HG02870 (cell line): ENCODE data around the gene DDX25.

Experiments used
- ATAC-seq: cut with Tn5 transposase; IDR thresholded peaks from one replicate; pipeline ENCODE4 v1.9.1; 2021; ENCODE audit warnings: mild to moderate bottlenecking, moderate library complexity; ENCODE audit not compliant: unreplicated experiment

DDX25 gene

DNA sequence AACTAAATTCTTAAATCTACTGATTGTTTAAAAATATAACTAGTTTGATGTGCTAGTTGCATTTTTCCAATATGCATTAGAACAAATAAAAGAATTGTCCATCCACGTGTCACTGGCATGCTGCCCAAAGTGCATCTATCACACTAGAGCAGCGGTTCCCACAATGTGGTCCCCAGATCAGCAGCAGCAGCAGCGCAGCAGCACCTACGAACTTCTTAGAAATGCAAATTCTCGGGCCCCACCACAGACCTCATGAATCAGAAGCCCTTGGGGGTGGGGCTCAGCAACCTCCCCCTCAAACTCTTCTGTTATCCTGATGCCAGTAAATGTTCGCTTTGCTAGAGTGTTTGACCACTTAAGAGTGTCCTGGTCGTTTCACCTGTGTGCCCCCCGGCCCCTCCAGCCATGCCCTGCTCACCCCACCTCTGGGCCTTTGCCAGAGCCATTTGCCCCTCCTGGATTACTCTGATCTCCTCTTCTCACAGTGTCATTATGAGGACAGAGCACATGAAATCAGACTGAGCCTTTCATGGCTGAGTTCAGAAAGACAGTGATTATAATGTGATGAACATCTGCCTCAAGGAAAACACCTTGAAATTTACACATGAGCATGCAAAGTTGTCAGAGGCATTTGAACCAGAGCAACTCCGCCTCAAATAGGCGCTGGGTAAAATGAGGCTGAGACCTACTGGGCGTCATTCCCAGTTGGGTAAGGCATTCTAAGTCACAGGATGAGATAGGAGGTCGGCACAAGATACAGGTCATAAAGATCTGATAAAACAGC is 28.9 kb downstream of the DDX25 start:
- no peak for ATAC-seq

DNA sequence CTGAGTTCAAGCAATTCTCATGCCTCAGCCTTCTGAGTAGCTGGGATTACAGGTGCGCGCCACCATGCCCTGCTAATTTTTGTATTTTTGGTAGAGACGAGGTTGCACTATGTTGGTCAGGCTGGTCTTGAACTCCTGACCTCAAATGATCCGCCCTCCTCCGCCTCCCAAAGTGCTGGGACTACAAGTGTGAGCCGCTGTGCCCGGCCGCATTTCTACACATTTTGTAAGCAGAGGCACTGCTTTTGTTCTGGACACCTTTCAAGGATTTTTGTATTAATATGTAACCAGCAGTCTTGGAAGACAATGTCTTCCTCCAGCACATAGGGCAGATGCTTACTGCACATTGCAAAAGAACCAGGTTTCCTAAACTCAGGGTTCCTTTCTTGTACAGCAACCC is 30.2 kb downstream of the DDX25 start:
- ATAC-seq, result no peak

DNA sequence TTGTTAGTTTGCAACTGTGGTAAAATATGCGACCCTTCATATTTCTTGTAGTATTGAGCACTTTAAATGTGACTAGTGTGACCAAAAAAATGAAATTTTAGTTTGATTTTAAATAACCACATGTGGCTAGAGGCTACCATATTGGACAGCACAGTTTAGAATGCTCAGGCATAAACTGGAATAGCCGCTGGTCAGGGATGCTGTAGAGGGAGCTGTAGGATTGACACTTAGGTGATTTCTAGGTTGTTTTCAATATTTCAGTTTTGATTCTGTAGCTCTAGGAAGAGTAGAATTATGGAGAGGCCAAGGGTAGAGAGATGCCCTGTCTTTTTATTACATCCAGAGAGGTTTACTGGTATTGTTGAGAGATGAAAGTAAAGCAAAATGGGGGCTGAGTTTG is 30.7 kb downstream of the DDX25 start:
- no peak for ATAC-seq

DNA sequence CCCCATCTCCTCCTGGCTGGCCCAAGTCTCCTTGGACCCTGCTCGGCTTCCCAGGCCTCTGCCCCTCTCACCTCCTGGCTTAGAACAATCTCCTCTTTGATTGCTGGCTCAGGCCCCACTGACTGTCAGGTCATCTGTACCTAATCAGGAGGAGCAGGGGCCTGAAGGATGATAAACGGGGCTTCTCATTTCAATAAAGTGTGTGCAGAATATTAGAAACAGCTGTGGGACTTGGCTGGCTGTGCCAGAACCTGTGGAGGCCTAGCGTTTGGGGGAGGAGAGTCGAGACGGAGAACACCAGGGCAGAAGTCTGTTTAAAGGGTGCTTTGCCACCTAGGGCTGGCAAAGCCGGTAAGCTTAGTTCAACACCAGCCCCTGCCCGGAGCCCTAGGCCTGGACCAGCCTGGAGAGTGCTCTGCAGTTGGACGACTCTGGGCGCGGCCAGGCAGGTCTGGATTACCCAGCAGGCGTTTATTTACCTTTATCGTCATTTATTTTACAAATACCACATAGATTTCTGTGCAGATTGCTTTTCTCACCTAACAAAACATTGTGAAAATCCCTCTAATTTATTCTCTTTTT is 31.4 kb downstream of the DDX25 start:
- ATAC-seq, result no peak

DNA sequence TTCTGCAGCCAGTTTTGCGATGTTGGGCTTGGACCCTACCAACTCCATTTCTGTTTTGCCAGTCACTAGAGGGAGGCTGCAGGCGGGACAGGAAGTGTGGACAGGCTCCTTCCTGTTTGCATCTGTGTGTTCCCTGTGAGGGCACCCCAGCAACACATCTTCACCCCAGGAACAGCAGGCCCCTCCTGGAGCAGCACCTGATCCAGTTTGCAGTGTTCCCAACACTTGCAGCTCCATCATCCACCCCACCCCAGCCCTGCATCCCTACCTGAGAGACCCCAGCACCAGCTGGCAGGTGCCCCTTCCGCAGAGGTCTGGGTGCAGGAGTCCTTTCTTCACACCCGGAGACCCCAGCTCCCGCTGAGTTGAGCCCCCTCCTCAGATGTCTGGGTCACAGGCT is 34.1 kb downstream of the DDX25 start:
- no peak for ATAC-seq

DNA sequence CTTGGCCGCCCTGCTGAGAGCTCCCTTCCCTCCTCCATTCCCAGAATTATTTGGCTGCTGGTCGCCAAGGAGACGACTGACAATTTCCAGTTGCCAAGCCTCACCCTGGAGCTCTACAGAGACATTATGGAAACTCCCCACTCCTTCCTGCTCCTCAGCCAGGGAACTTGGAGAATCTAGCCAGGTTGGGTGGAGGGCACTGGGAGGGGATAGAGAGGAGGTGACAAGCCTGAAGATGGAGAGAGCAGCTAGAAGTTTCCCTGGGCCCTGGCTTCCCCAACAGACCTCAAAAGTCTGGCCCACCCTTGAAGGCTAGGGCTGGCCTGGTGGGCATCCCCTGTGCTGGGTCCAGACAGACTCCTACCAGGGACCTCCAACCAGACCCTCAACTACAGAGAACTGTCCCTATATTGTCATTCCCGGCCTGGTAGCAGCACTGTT is 34.8 kb downstream of the DDX25 start:
- no peak for ATAC-seq

DNA sequence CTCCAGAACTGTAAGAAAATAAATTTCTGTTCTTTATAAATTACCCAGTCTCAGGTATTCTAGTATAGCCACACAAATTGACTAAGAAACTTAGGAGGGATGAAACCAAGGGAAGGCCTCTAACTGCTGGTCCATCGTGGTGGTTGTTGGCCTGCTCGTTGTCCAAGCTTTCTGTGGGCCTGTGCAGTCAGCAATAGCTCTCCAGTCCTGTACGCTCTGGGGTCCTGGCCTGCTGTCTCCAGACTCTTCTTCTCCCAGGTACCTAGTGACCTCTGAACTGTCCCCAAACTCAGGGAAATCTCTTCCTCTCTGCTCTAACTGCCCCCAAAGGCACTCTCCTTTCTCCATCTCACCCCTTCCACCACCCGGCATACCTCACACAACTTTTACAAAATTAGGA is 35.8 kb downstream of the DDX25 start:
- ATAC-seq, result no peak

DNA sequence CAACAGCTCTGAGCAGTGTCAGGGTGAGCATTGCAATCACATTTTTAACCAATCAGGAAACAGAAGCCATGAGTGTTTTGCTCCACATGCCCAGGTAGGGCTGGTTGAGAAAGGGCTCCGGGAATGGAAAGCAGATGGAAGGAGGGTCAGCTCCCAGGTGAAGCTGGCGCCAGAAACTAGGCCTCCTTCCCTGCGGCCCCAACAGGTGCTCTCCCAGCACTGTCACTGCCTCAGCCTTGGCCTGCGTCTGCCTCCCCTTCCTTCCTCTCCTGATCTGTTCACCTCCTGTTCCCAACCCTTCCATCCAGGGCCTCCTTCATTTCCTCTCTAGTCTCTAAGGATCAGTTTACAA is 36.9 kb downstream of the DDX25 start:
- no peak for ATAC-seq

DNA sequence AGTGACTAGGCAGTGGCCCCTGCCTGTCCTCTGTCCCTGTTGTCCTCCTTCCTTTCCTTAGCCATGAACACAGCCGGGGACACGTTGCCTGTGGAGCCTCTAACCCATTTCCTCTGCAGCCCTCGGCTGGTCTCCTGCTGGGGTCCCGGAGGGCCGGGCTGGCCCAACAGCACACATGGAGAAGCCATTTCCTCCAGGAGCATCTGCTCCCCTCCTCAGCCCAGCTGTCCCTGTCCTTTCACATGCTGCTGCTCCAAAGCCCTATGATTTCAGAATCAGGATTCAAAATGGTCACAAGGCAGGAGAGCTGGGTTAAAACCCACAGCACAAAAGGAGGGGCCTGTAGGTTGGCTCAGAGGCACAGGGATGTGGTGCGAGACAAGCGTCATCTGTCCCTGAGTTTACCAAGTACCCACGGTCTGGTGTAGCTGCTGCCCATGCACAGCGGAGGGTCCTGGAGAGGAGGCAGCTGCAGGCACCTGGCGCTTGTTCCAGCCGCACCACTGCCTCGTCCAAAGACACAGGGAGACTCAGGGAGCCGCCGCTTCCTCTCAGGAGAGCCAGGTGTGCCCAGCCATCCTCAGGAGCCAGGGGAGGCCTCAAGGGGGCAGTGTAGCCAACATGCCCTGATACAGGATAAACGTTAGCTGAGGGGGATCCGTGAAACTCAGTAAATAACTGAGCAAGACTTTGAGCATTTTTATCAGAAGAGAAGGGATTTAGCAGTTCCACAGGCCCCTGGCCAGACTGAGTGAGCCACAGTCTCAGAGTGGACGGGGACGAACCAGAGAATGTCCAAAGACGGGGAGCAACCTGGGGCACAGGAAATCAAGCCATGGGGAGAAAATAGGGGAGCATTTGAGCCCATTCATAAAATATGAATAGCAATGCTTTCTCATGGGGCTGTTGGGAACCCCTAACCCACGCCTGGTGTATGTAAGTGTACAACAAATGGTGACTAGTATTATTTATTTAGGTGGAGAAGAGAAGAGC is 37.6 kb downstream of the DDX25 start:
- ATAC-seq, result no peak

DNA sequence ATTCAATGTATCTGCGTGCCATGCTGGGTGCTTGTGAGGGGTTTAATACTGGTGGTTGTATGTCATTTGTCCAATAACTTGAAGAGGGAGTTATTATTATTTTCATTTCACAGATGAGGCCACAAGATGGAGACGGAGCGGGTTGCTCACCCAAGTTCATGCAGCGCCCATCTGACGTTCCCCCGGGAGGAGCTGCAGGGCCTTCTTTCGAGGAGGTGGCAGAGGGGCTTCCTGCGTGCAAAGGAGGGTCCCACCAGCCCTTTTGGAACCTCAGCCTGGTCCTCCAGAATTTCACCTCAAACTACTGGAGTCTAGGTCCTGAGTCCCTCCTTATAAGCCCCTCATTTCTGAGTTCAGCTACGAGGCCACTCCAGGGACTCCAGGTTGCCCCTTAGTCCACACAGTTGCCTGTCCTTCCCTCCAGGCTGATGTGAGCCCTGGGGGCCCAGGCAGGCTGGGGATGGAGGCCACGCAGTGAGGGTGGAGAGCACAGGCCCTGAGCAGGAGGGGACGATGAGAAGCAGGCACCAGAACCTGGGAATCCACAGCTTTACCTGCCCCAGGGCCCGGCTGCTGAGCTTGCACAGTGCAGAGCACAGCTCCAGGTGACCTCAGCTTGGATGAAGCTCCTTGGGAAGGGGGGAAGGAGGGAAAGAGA is 38.6 kb downstream of the DDX25 start:
- no peak for ATAC-seq

DNA sequence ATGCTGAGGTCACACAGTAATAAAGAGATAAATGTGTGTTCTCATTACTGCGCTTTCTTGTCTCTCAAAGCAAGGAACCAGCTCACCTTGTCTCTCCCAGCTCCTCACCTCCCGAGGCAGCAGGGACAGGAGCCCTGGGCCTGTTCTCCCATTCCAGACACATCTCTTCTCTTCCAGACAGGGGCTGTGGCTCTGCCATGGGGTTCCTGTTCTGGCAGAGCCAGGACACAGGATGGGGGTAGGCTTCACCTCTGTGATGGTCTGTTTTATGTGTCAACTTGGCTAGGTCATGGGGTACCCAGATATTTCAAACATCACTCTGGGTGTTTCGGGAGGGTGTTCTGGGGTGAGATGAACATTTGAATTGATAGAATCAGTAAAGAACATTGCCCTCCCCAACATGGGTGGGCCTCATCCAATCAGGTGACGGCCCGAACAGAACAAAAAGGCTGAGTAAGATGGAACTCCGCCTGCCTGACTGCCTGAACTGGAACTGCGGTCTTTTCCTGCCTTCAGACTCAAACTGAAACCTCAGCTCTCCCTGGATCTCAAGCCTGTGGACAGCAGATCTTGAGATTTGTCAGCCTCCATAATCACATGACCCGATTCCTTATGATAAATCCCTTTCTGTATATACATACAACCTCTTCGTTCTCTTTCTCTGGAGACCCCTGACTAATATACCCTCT is 39.5 kb downstream of the DDX25 start:
- no peak for ATAC-seq

DNA sequence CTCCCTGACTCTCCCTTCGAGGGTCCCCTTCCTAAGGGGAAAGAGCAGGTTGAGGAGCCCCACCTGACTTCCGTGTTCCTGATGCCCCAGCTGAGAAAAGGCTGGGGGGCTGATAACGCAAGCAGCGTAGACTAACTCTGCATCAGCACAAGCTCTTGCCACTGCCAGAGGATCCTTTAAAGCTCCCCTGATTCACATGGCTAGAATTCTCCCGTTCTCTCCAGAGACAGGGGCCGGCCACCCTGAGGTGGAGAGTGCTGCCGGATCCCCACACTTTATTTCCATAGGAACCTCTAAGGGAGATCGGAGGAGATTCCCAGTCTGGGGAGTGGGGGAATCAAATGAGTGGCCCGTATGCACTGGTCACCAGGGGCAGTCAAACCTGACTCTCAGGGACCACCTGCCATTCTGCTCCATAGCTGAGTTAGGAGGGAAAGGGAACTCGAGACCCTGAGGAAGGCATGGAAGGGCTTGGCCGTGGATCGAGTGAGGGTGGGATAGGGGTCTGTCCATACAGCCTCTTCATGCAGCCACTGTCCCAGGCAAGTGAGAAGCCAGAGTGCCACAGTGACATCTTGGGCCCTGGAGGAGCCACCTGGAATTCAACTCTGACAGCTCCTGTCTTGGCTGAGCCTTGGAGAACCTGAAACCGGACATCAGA is 40.2 kb downstream of the DDX25 start:
- no peak for ATAC-seq

DNA sequence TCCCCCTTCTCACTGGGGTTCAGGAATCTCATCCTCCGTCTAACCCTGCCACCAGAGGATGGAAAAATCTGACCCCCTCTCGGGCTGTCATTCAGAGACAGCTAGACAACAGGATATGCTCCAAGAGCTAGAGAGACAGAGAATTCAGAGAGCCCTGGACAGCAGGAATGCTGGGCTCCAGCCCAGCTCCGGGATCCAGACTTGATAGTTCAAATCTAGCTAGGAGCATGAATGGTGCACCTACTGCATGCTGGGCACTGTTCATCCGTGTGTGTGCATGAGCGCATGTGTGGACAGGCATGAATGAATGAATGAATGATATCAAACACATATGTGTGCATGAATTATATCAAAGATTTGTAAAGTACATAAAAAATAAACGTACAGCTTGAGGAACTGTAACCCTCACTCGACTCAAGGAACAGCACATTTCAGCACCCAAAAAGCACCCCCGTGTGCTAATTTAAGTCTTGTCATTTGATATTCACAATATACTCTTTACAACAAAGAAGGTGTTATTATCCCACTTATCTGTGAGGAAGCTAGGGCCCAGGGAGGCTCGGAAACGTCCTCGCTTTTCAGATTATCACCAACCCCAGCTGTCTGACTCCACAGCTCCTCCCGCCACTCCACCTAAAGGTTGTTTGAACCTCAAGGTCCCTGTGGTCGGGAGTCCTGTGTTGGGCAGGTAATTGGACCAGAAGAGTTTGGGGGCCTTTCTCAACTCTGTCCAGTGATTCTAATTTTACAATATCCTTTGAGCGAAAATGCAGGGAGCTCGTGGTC is 40.9 kb downstream of the DDX25 start:
- no peak for ATAC-seq

DNA sequence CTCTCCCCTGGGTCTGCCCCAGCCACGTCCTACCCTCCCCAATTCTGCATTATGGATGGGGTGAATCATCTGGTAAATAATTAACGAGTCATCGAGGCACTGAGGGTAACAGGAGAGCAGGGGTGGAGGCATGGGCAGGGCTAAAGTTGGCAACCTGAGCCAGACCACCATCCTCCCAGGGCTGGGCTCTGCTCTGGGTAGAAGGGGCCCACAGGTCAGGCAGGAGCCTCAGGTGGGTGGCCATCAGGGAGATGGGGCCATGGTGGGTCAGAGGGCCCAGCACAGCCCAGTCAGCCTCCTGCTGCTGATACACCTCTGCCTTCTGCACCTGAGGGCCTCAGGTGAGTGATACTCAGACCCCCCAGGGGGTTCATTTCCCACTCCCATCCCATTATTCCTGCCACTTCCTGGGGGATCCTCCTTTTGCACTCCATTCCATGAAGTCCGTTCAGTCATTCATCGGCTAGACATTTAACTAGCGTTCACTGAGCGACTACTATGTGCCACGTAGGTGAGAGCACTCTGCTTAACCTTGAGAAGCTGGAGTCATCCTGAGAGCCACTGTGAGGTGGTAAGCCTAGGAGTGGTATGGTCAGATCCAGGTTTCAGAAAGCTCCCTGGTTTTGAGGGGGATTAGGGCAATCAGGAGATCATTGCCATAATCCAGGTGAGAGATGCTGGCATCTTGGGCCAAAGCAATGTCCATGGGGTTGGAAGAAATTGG is 41.7 kb downstream of the DDX25 start, which contains the start of gene VSIG10L2:
Gene VSIG10L2 (plus strand): TSS at position 248 of the 724 bp plus-strand sequence. CDS start 12 bp downstream, at position 260.
- no peak for ATAC-seq

DNA sequence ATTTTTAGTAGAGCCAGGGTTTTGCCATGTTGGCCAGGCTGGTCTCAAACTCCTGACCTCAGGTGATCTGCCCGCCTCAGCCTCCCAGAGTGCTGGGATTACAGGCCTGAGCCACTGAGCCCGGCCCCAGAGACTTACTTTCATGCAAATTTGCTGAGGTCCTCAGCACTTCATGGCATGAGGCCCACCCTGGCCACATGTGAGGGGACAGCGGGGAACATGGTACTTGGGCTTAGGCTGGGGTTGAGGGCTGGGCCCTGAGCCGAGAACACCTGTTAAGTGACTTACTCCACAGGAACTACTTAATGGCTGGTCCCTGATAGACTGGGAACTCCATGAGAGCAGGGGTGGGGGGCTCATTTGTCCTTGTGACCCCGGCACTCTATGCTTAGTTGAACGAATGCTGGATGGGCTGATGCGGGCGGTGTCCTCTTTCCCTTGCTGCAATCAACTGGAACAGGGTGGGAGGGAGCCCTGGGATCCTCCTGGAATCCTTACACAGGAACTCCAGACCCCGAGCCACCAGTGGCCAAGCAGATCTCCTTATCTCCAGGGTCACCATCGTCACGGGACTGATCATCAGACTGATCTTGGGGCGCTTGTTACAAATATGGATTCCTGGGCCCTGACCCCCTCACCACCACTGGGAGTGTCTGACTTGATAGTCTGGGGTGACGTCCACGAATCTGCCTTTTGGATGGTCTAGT is 42.6 kb downstream of the DDX25 start:
- no peak for ATAC-seq

DNA sequence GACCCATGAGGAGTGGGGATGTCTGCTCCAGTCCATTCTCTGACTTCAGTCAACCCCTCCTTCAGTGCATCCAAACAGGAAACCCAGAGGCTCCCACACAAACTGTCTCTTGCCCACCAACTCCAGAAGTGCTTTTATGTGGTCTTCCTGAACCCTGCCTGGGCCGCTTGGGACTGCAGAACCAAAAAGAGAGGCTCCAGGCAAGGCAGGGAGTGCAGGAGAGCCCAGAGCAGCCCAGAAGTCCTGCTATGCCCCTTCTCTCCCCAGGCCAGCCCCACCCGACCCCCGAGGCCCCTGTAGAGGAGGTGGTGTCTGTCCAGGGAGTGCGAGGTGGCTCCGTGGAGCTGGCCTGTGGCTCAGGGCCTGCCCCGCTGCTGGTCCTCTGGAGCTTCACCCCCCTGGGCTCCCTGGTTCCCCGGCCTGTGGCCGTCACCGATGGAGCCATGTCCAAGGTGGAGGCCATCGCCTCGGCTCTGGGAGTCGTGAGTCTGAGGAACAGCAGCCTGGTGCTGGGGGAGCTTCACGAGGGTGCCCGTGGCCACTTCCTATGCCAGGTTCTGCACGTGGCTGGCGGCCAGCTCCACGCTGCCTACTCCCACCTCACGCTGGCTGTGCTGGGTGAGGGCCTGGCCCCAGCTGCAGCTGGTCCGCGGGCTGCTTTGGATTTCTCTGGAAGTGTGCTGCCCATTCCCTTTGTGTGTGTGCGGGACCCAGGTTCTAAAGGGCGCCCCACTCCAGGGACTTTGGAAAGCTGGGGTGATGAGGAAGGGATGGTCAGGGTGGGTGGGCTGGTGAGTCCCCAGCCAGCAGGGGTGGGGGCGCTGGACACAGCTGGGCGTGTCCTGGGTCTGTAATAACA is 43.3 kb downstream of the DDX25 start:
- ATAC-seq, result no peak
